GM12878 (cell line): ENCODE measurements around the gene RBBP4. TPM values are rescaled to one million over a fixed set of nuclear protein-coding genes. Genes with fewer than 3 reads are reported as not detected.

Experiments used
- ATAC-seq: fragments of 200-7000 bp; cut with Tn5 transposase; 3 replicates; pipeline ENCODE4 v1.9.1; 2020; ENCODE audit warnings: mild to moderate bottlenecking, moderate library complexity
- BruUV-seq: library from RNA; stranded (reverse); fragments of 400-500 nt; replicated peaks from 2 replicates; lab custom pipeline; 2021; lab: Mats Ljungman, UMichigan
- CTCF ChIA-PET: fragments of 300-600 bp; sonication (Branson Sonifier 250); formaldehyde crosslinking; extraction: SDS; loops from one replicate; lab custom pipeline; 2021; ENCODE audit warnings: inconsistent platforms; lab: Yijun Ruan, JAX
- POLR2A ChIA-PET: fragments of 350-600 bp; formaldehyde crosslinking; extraction: SDS; loops from one replicate; lab custom pipeline; 2021; ENCODE audit warnings: inconsistent platforms; lab: Charles Lee
- RAD21 ChIA-PET: fragments of 300-600 bp; sonication (Branson Sonifier 250); formaldehyde crosslinking; loops from one replicate; lab custom pipeline; 2023; ENCODE audit warnings: antibody characterized with exemption; ENCODE audit not compliant: unreplicated experiment; lab: Charles Lee
- SMC1A ChIA-PET: fragments of 300-600 bp; sonication (Branson Sonifier 250); formaldehyde crosslinking; loops from one replicate; lab custom pipeline; 2023; ENCODE audit not compliant: unreplicated experiment, uncharacterized antibody; lab: Charles Lee
- DNase-seq: peaks from one replicate; pipeline ENCODE4 v3.0.0-alpha.2; 2011; ENCODE audit warnings: low read depth, low spot score
- FAIRE-seq: peaks from 3 replicates; lab custom pipeline; 2011; peaks lifted over from hg19 to GRCh38; lab: Jason Lieb, UNC
- H2AFZ ChIP-seq: 2 replicates; pipeline ENCODE4 v1.6.0; 2011; ENCODE audit warnings: low read depth, low read length, control low read depth; ENCODE audit not compliant: control insufficient read depth
- H3K27ac ChIP-seq: 2 replicates; pipeline ENCODE4 v1.5.1; 2011; ENCODE audit warnings: control low read depth; ENCODE audit not compliant: control insufficient read depth, insufficient read depth
- H3K27me3 ChIP-seq, 2 experiments: replicated peaks in 1 of 2; 2 replicates each; pipeline versions ENCODE4 v1.6.0 to v1.6.1; 2011; ENCODE audit warnings: low read length in 1 of 2; ENCODE audit not compliant: control insufficient read depth in 2 of 2, insufficient read depth in 2 of 2
- H3K36me3 ChIP-seq, 2 experiments: 2 replicates each; pipeline ENCODE4 v1.5.1; 2011; ENCODE audit warnings: low read length in 1 of 2; ENCODE audit not compliant: control insufficient read depth in 2 of 2, insufficient read depth in 2 of 2
- H3K4me1 ChIP-seq: 2 replicates; pipeline ENCODE4 v1.6.1; 2011; ENCODE audit warnings: mild to moderate bottlenecking, low read length, moderate library complexity, mixed read lengths; ENCODE audit not compliant: control insufficient read depth, insufficient read depth
- H3K4me2 ChIP-seq: 2 replicates; pipeline ENCODE4 v1.6.0; 2011; ENCODE audit warnings: control low read depth; ENCODE audit not compliant: control insufficient read depth, insufficient read depth
- H3K4me3 ChIP-seq: fragments of 200-600 bp; sonication (generic); 2 replicates; pipeline ENCODE4 v1.5.1; 2016
- H3K79me2 ChIP-seq: 2 replicates; pipeline ENCODE4 v1.6.0; 2011; ENCODE audit warnings: low read length; ENCODE audit not compliant: control insufficient read depth, insufficient read depth
- H3K9ac ChIP-seq: 2 replicates; pipeline ENCODE4 v1.8.0; 2011; ENCODE audit warnings: low read length, control low read depth, mixed read lengths; ENCODE audit not compliant: control insufficient read depth, insufficient read depth
- H3K9me3 ChIP-seq: replicated peaks from 3 replicates; pipeline ENCODE4 v1.5.1; 2011; ENCODE audit warnings: mild to moderate bottlenecking, low read length; ENCODE audit not compliant: control insufficient read depth, insufficient read depth
- H4K20me1 ChIP-seq: 2 replicates; pipeline ENCODE4 v1.6.0; 2011; ENCODE audit not compliant: control insufficient read depth, insufficient read depth
- BCLAF1 ChIP-seq: fragments of 450-650 bp; IDR thresholded peaks from 2 replicates; pipeline ENCODE4 v1.6.1; 2017; ENCODE audit warnings: antibody characterized with exemption, mild to moderate bottlenecking, moderate library complexity
- EZH2 ChIP-seq: IDR thresholded peaks from 2 replicates; pipeline ENCODE4 v1.6.1; 2012; ENCODE audit warnings: low read depth, mild to moderate bottlenecking, control low read depth, inconsistent platforms, low read length, borderline replicate concordance; ENCODE audit not compliant: control insufficient read depth
- PKNOX1 ChIP-seq: fragments of 450-650 bp; IDR thresholded peaks from 2 replicates; pipeline ENCODE4 v1.6.1; 2016; ENCODE audit warnings: mild to moderate bottlenecking
- SIN3A ChIP-seq: IDR thresholded peaks from 2 replicates; pipeline ENCODE4 v1.6.1; 2012; ENCODE audit warnings: low read depth, low read length, improper control_type of control experiment
- SREBF1 ChIP-seq: IDR thresholded peaks from 2 replicates; pipeline ENCODE4 v1.6.1; 2012; ENCODE audit warnings: mild to moderate bottlenecking, low read length
- ZBTB33 ChIP-seq: fragments of 450-650 bp; IDR thresholded peaks from 2 replicates; pipeline ENCODE4 v1.6.1; 2017; ENCODE audit warnings: mild to moderate bottlenecking
- ZNF687 ChIP-seq: fragments of 450-650 bp; IDR thresholded peaks from 2 replicates; pipeline ENCODE4 v1.6.1; 2017; ENCODE audit warnings: mild to moderate bottlenecking, moderate library complexity
- WGBS: methylation state at CpG from one replicate; pipeline ENCODE4 v1.1.6; 2016; ENCODE audit warnings: low lambda C conversion rate; ENCODE audit not compliant: insufficient replicate concordance, insufficient coverage; ENCODE audit errors: missing lambda C conversion rate; 5-methylcytosine and 5-hydroxymethylcytosine counted together
- in situ Hi-C: fragments of 300-500 bp; cut with MboI; formaldehyde crosslinking; loops from 9 replicates; pipeline ENCODE4 v1.14.3; 2018; ENCODE audit warnings: mixed read lengths
- intact Hi-C: fragments of 100-400 bp; cut with micrococcal nuclease; formaldehyde crosslinking; loops from one replicate; pipeline ENCODE4 v1.14.2; 2022; ENCODE audit not compliant: unreplicated experiment
- polyA plus RNA-seq, 11 experiments: library from polyadenylated mRNA; depleted of rRNA in 4 of 11; unstranded in 6 of 11; stranded (reverse) in 5 of 11; fragments of >200 nt; fragmentation: Nextera tagmentation in 4 of 11; fragmentation: Illumina TruSeq in 1 of 11; extraction: Ambion mirVana in 4 of 11; extraction: Trizol in 1 of 11; gene quantifications; 1 replicate in 1 of 11; 2 replicates in 10 of 11; pipeline versions ENCODE4 v1.2.1 to v1.2.3, GENCODE V29; 2011 to 2016; ENCODE audit warnings: inconsistent platforms in 2 of 11, missing spikeins in 2 of 11, low read depth in 1 of 11
- total RNA-seq, 4 experiments: library from RNA; depleted of rRNA in 3 of 4; stranded (reverse); fragments of >200 nt in 3 of 4; fragmentation: Illumina TruSeq in 1 of 4; extraction: Trizol in 1 of 4; gene quantifications; 2 replicates each; pipeline versions ENCODE4 v1.2.1 to v1.2.3, GENCODE V29; 2013 to 2021

RBBP4 gene
- total and polyA plus RNA-seq, 10 of the 15 experiments (the other 5 are each of a cell fraction or from before 2014, with no cell fraction given): 120 to 357 (median 231) TPM

DNA sequence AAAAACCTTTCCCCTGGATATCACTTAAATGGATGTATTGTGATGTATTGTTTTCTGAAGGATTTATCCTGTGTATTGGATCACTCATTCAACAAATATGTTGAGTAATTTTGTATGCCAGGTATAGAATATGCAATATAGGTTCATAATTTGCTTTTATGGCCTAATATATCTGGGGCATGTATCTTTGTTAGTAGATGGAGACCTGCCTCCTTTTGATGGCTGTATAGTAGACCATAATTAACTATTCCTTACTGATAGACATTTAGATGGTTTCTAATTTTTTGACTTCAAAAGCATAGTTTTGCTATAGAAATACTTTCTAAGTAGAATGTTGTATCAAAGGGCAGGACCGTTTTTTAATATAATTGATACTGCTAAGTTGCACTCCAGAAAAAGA lies 8.6 kb downstream of the RBBP4 start:
- 100% methylated on average over 1 of the region's 1 CpG for WGBS
- CTCF ChIA-PET: no interaction called here

More for the DNA sequence above, 8.6 kb downstream of the RBBP4 start:
- TF ChIP-seq SREBF1: no peak
- no peak for TF ChIP-seq BCLAF1
- no peak for TF ChIP-seq SIN3A
- TF ChIP-seq PKNOX1: no peak
- TF ChIP-seq EZH2: no peak
- TF ChIP-seq ZBTB33: no peak
- no peak for TF ChIP-seq ZNF687
- ChIA-PET SMC1A (no interaction called here), RAD21 (no interaction called here), POLR2A (interaction anchor here (1.0 to 1.2 kb wide), 3 partner anchors 12 to 164 kb away, joined by 3 read pairs; no protein-coding TSS in a partner anchor)
- H3K79me2 ChIP-seq: peaks cover 30% of the 10 kb centered on the region
- no peak overlapping the region for H3K4me2 ChIP-seq
- in situ Hi-C loops (no loop called here), intact Hi-C loops (no loop called here)
- no peak for ATAC-seq
- no peak for FAIRE-seq
- H3K9me3 ChIP-seq: no peaks in the 10 kb centered on the region; the same call in 2 of the 3 replicates
- no TSS peak for BruUV-seq
- no peaks in the 10 kb centered on the region for H3K4me1 ChIP-seq
- no peaks in the 10 kb centered on the region for H3K27me3 ChIP-seq
- no peaks in the 10 kb centered on the region for H4K20me1 ChIP-seq
- H2AFZ ChIP-seq: no peak overlapping the region
- DNase-seq: no peak
- peaks cover 2 to 31% of the 10 kb centered on the region in 2 experiments for H3K36me3 ChIP-seq
- H3K4me3 ChIP-seq: no peak overlapping the region
- no peak overlapping the region for H3K9ac ChIP-seq
- H3K27ac ChIP-seq: no peak overlapping the region
